Adipocyte (in vitro differentiated cells): Measurements from ENCODE around the gene AKAP3.

Experiments
- DNase-seq: peaks from one replicate; pipeline ENCODE4 v3.0.0-alpha.2; 2015; ENCODE audit warnings: low read depth
- H3K27me3 ChIP-seq: replicated peaks from 2 replicates; pipeline ENCODE4 v1.7.0; 2013; ENCODE audit warnings: mild to moderate bottlenecking, low read length, moderate library complexity; ENCODE audit not compliant: control insufficient read depth, insufficient read depth
- H3K36me3 ChIP-seq: 2 replicates; pipeline ENCODE4 v1.7.0; 2013; ENCODE audit warnings: low read length, mild to moderate bottlenecking, moderate library complexity; ENCODE audit not compliant: control insufficient read depth, insufficient read depth, severe bottlenecking
- H3K4me1 ChIP-seq: 2 replicates; pipeline ENCODE4 v1.7.0; 2013; ENCODE audit warnings: mild to moderate bottlenecking, low read length, moderate library complexity; ENCODE audit not compliant: control insufficient read depth, insufficient read depth
- H3K4me3 ChIP-seq: 2 replicates; pipeline ENCODE4 v1.7.0; 2013; ENCODE audit warnings: mild to moderate bottlenecking, low read length, moderate library complexity
- H3K9ac ChIP-seq: 2 replicates; pipeline ENCODE4 v1.7.0; 2013; ENCODE audit warnings: mild to moderate bottlenecking, low read length, moderate library complexity
- H3K9me3 ChIP-seq: 2 replicates; pipeline ENCODE4 v1.7.0; 2013; ENCODE audit warnings: mild to moderate bottlenecking, low read length, moderate library complexity; ENCODE audit not compliant: control insufficient read depth

Gene AKAP3

DNA sequence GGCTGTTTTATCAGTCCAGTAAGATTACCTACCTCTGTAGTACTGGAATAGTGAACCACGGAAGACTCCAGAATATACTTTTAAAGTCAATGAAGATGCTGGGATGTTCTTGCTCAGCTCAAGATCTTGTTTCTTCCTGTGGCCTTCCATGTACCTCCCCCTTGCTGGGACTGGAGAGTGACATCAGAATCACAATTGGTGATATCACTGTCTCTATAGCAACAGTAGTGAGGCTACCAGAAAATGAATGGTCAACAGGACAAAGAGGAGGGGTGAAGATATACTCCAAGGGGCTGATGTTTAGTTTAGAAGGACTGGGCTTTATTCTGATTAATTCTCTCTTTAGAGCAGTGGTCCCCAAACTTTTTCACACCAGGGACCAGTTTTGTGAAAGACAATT is 3.8 kb downstream of the AKAP3 start:
- Histone ChIP-seq H3K36me3 (no peaks in the 10 kb centered on the region), H3K4me3 (no peak overlapping the region), H3K9me3 (no peaks in the 10 kb centered on the region), H3K9ac (no peak overlapping the region), H3K4me1 (peaks cover 11% of the 10 kb centered on the region), H3K27me3 (no peaks in the 10 kb centered on the region)
- no peak for DNase-seq

DNA sequence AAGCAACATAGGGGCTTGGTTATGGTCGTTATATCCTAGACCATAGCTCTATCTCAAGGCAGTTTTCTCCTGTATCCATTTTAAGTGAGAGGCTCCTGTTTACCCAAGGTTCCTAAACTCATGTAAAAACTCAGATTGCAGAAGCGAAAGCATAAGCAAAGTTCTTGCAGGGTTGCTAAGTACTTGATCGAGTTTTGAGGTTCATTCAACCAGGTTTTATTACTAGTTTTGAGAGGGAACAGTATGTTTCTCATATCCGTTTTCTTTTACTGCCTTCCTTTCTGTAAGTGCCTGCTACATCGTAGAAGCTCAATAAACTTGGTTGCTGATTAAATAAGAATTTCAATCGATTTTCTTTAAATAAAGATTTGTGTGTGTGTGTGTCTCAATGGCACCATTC is 5.1 kb downstream of the AKAP3 start:
- Histone ChIP-seq H3K36me3 (no peaks in the 10 kb centered on the region), H3K4me3 (no peak overlapping the region), H3K9me3 (no peaks in the 10 kb centered on the region), H3K27me3 (no peaks in the 10 kb centered on the region), H3K4me1 (peaks cover 6% of the 10 kb centered on the region), H3K9ac (no peak overlapping the region)
- DNase-seq: no peak

DNA sequence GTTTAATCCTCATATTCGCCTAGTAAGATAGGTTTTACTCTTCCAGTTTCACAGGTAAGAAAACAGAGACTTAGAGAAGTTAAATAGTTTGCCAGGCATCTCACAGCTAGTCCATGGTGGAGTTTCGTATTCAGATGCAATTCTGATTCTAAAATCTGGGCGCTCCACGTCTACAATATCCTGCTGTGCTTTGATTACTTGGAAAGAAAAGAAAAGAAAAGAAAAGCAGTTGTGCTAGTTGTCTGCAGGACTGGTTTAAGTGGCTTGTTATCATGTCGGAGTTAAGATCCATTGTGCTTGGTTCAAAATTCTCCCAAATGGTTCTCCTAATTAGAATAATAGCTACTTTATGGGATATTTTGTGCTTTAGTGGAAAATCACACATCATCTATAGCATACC is 18.6 kb downstream of the AKAP3 start:
- no peak for DNase-seq
- H3K4me3 ChIP-seq: no peak overlapping the region
- H3K9ac ChIP-seq: no peak overlapping the region
- peaks cover 12% of the 10 kb centered on the region for H3K27me3 ChIP-seq
- H3K9me3 ChIP-seq: peaks cover 3% of the 10 kb centered on the region
- H3K4me1 ChIP-seq: no peaks in the 10 kb centered on the region
- no peaks in the 10 kb centered on the region for H3K36me3 ChIP-seq

DNA sequence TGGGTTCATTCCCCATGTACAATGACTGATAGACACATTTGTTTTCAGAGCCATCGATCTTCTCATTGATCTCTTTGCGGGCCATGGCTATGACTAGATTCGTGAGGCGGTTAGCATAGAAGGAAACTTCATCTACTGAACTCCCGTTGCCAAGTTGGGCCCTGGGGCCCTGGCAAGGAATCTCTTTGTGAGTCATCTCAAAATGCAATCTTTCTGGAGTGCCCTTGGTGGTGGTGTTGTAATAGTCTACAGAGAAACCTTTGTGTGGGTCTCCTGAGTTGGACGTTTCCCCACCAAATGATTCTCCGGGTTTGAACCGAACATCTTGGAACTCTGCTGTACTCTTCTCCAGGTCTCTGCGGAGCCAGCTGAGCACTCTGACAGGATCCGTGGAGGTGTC is 20.4 kb downstream of the AKAP3 start:
- Histone ChIP-seq H3K36me3 (no peaks in the 10 kb centered on the region), H3K9ac (no peak overlapping the region), H3K27me3 (peaks cover 12% of the 10 kb centered on the region), H3K9me3 (peaks cover 3% of the 10 kb centered on the region), H3K4me3 (no peak overlapping the region), H3K4me1 (no peaks in the 10 kb centered on the region)
- no peak for DNase-seq

DNA sequence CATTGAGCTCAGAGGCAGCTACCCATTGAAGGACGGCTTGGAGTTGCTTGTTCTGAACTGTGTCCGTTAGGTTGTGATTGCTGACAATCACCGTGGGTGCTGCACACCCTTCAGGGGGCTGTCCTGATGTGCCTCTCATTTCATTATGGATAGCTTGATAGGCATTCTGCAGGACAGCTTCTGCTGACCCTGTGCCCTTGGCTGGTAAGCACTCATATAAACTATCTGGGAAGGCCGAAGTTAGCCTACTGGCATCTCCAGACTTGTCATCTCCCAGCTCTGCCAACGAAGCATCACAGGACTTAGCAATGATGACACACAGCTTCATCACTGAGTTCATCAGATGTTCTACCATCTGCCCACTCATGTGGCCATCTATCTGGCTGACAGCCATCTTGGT is 22.3 kb downstream of the AKAP3 start:
- H3K9ac ChIP-seq: no peak overlapping the region
- DNase-seq: no peak
- H3K4me1 ChIP-seq: no peaks in the 10 kb centered on the region
- H3K9me3 ChIP-seq: peaks cover 3% of the 10 kb centered on the region
- H3K4me3 ChIP-seq: no peak overlapping the region
- no peaks in the 10 kb centered on the region for H3K36me3 ChIP-seq
- H3K27me3 ChIP-seq: peaks cover 12% of the 10 kb centered on the region

DNA sequence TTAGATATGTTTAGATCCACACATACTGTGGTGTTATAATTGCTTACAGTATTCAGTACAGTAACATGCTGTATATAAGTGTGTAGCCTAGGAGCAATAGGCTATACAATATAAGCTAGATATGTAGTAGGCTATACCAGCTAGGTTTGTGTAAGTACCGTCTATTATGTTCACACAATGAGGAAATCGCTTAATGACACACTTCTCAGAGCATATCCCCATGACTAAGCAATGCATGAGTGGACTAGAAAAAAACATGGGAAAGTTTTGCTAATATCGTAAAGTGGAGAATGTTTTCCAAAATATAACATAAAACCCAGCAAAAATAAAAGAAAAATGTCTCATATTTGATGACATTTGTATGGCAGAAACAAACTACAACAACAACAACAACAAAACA is 27.3 kb downstream of the AKAP3 start:
- no peak overlapping the region for H3K9ac ChIP-seq
- no peaks in the 10 kb centered on the region for H3K36me3 ChIP-seq
- H3K4me1 ChIP-seq: no peaks in the 10 kb centered on the region
- no peaks in the 10 kb centered on the region for H3K9me3 ChIP-seq
- no peak for DNase-seq
- H3K4me3 ChIP-seq: no peak overlapping the region
- H3K27me3 ChIP-seq: no peaks in the 10 kb centered on the region

DNA sequence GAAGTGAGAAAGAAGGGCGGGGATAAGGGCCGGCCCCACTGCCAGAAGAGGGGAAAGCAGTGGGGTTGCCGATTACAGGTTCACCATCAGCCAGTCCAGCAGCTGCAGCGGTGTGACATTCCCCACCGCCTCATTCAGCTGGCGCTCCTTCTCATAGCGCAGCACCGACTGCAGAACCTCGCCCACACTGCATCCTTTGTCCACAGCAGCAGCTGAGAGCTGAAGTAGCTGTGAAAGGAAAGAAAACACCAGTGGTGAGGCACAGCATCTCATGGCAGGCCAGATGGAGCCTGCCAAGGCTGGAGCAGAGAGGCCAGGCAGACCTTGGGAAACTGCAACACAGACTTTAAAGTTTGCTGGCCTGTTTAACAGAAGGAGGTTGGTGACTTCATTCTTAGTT is 33.2 kb downstream of the AKAP3 start:
- peaks cover 17% of the 10 kb centered on the region for H3K36me3 ChIP-seq
- no peaks in the 10 kb centered on the region for H3K4me1 ChIP-seq
- H3K27me3 ChIP-seq: no peaks in the 10 kb centered on the region
- H3K9me3 ChIP-seq: no peaks in the 10 kb centered on the region
- no peak overlapping the region for H3K4me3 ChIP-seq
- no peak for DNase-seq
- H3K9ac ChIP-seq: no peak overlapping the region

DNA sequence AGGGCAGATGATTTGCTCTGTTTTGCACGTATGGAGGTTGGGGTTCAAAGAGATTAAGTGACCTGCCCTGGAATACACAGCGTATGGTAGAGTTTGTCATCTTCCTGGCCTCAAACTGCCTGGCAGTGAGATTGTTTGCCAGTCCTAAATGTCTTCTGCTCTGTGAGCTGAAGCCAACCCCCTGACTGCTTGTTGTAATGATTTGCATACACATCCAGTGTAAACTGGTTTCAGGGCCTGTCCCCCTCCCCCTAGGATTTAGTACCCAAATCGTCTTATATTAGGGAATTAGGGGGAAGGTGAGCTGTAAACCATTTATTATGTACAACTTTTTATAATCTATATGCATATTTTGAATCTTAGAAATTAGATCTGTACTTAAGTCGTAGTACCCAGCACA is 38.4 kb downstream of the AKAP3 start:
- no peak for DNase-seq
- H3K4me1 ChIP-seq: peaks cover 4% of the 10 kb centered on the region
- H3K27me3 ChIP-seq: no peaks in the 10 kb centered on the region
- peaks cover 17% of the 10 kb centered on the region for H3K36me3 ChIP-seq
- H3K9me3 ChIP-seq: no peaks in the 10 kb centered on the region
- no peak overlapping the region for H3K9ac ChIP-seq
- no peak overlapping the region for H3K4me3 ChIP-seq

DNA sequence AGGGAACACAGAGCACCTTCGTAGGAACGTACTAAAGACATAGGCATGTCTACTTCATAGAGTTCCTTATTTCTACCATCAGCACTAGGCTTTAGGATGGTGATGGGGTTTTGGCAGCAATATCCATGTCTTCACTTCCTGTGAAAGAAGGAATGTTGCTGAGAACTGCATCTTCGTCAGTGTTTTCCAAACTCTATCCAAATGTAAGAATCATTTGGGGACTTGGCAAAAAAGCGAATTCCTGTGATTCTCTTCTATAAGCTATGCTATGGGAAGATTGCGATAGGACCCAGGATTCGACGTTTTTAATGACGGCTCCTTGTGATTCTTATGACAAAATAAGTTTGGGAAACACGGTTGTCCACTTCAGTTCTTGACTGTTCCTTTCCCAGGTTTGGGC is 39.8 kb downstream of the AKAP3 start:
- DNase-seq: no peak
- Histone ChIP-seq H3K9ac (no peak overlapping the region), H3K27me3 (no peaks in the 10 kb centered on the region), H3K4me1 (peaks cover 4% of the 10 kb centered on the region), H3K4me3 (no peak overlapping the region), H3K36me3 (peaks cover 16% of the 10 kb centered on the region), H3K9me3 (no peaks in the 10 kb centered on the region)

DNA sequence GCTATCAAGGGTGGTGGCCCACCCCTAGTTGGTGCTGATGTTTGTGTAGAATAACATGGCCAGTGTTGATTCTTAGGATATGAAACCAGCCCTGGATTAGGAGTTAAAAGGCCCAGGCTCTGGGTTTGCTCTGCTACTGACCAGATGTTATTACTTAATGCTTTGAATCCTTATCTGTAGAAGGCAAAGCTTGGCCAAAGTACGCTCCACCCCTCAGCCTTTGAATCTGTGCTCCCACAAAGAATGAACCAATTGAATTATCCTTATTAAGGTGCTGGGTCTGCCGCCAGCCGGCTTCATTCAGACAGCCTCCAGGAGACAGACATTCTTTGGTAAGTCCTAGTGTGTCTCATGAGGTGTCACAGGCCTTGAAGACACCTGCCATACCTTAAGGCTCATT is 41.8 kb downstream of the AKAP3 start:
- H3K4me1 ChIP-seq: peaks cover 4% of the 10 kb centered on the region
- DNase-seq: no peak
- no peaks in the 10 kb centered on the region for H3K36me3 ChIP-seq
- peaks cover 11% of the 10 kb centered on the region for H3K27me3 ChIP-seq
- H3K4me3 ChIP-seq: no peak overlapping the region
- H3K9me3 ChIP-seq: no peaks in the 10 kb centered on the region
- no peak overlapping the region for H3K9ac ChIP-seq

DNA sequence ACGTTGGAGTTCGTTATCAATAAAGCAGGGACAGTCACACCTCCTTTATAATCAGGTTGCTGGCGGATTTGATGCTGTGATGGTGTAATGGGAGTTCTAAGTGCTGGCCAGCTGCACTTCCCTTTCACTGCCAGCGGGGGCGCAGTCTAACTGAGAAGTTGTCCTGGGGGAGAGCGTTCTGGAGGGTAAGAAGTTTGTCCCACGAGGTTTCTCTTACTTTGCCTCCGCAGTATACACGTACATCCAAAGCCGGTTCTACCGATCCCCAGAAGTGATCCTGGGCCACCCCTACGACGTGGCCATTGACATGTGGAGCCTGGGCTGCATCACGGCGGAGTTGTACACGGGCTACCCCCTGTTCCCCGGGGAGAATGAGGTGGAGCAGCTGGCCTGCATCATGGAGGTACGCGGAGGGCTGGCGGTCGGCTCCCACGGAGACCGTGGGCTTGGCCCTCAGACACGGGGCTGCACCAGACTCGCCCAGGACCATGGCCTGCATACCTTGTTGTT is 44.1 kb downstream of the AKAP3 start:
- peak overlapping the region; percentile 99 for H3K4me3 ChIP-seq
- DNase-seq: peak; percentile 96
- H3K9ac ChIP-seq: peak overlapping the region; percentile 90
- H3K4me1 ChIP-seq: peaks cover 4% of the 10 kb centered on the region
- no peaks in the 10 kb centered on the region for H3K9me3 ChIP-seq
- peaks cover 15% of the 10 kb centered on the region for H3K27me3 ChIP-seq
- no peaks in the 10 kb centered on the region for H3K36me3 ChIP-seq

DNA sequence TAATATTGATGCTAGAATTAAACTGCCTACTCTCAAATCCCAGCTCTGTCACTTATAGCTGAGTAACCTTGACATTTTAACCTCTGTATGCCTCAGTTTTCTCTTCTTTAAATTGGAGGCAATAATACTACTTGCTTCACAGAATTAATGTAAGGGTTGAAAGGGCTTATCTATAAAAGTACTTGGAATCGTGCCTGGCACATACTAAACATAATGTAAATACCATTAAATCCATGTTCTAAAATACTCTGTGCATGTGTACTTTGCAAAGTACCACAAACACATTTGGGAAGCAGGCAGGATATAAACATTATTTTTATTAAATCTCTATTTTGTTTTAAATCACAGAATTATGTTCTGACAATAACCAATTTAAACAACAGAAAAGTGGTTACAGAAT is 44.9 kb downstream of the AKAP3 start:
- Histone ChIP-seq H3K27me3 (peaks cover 15% of the 10 kb centered on the region), H3K4me3 (no peak overlapping the region), H3K9ac (no peak overlapping the region), H3K4me1 (peaks cover 4% of the 10 kb centered on the region), H3K36me3 (no peaks in the 10 kb centered on the region), H3K9me3 (no peaks in the 10 kb centered on the region)
- DNase-seq: no peak
